Measurements from ENCODE around the gene CLIC5.

Gene CLIC5

DNA sequence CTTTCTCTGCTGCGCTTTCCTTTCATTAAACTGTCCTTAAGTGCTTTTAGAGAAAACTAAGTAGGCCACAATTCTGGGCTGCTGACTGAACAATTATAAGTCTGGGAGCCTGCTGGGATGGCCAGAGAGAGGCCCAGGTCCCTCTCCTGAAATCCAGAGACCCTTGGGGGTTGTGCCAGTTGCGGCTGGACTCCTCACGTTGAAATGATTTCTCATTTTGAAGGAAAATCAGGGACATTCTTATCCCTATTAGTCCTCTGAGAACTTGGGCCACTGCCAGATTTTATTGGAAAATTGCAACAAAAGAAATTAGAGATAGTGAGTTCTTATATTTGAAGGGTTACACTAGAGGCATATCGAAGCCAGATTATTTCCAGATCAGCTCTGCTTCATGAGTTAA, 145.1 kb downstream of the CLIC5 start:
- H3K36me3 ChIP-seq (ENCODE audit: insufficient read depth, low read length): no peaks in the 10 kb centered on the region
- no peak overlapping the region for H3K4me2 ChIP-seq (ENCODE audit: low read depth, low read length, poor library complexity, severe bottlenecking)
- H3K9me3 ChIP-seq (ENCODE audit: insufficient read depth, low read depth, low read length): no peaks in the 10 kb centered on the region
- H3K27me3 ChIP-seq (ENCODE audit: insufficient read depth, low read length, poor library complexity, severe bottlenecking): no peaks in the 10 kb centered on the region
- no peaks in the 10 kb centered on the region for H3K79me2 ChIP-seq (ENCODE audit: insufficient read depth, low read length)
- H3K9ac ChIP-seq (ENCODE audit: low read depth, low read length, poor library complexity, severe bottlenecking): no peak overlapping the region
- TF ChIP-seq, protein P1, sequence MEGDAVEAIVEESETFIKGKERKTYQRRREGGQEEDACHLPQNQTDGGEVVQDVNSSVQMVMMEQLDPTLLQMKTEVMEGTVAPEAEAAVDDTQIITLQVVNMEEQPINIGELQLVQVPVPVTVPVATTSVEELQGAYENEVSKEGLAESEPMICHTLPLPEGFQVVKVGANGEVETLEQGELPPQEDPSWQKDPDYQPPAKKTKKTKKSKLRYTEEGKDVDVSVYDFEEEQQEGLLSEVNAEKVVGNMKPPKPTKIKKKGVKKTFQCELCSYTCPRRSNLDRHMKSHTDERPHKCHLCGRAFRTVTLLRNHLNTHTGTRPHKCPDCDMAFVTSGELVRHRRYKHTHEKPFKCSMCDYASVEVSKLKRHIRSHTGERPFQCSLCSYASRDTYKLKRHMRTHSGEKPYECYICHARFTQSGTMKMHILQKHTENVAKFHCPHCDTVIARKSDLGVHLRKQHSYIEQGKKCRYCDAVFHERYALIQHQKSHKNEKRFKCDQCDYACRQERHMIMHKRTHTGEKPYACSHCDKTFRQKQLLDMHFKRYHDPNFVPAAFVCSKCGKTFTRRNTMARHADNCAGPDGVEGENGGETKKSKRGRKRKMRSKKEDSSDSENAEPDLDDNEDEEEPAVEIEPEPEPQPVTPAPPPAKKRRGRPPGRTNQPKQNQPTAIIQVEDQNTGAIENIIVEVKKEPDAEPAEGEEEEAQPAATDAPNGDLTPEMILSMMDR (conservative IDR thresholded peaks at IDR 0.05; ENCODE audit: low read length): no peak
- TF ChIP-seq EZH2phosphoT487 (IDR thresholded peaks at IDR 0.05; ENCODE audit: borderline replicate concordance): no peak
- H2AFZ ChIP-seq (ENCODE audit: low read length): no peak overlapping the region
- no peaks in the 10 kb centered on the region for H3K4me1 ChIP-seq (ENCODE audit: insufficient read depth, low read length, poor library complexity, severe bottlenecking)
- H3K4me3 ChIP-seq (ENCODE audit: low read length, poor library complexity, severe bottlenecking): no peak overlapping the region
- H3K9me2 ChIP-seq (replicated peaks; ENCODE audit: low read depth, low read length): no peaks in the 10 kb centered on the region
- H4K20me1 ChIP-seq (ENCODE audit: insufficient read depth, low read length, poor library complexity, severe bottlenecking): no peaks in the 10 kb centered on the region
- H3F3A ChIP-seq (ENCODE audit: low read depth): no peaks in the 10 kb centered on the region

DNA sequence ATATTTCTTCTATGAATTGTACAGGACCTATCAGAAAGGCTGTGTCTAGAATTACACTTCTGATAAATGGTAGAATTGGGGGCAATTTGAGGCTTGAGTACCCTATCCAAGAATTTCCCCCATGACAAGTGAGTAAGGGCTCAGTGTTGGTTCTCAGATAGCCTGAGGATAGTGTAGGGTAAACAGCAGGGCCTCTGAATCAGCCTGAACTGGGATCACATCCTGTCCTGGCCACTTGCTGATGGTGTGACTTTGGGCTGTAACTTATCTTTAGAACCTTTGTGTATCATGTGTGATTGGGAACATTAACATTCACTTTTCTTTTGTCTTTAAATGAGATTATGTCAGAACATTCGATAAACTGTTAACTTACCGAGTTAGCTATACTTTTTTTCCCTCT, 151.0 kb downstream of the CLIC5 start:
- no peaks in the 10 kb centered on the region for H3K27me3 ChIP-seq (ENCODE audit: insufficient read depth, low read length, poor library complexity, severe bottlenecking)

DNA sequence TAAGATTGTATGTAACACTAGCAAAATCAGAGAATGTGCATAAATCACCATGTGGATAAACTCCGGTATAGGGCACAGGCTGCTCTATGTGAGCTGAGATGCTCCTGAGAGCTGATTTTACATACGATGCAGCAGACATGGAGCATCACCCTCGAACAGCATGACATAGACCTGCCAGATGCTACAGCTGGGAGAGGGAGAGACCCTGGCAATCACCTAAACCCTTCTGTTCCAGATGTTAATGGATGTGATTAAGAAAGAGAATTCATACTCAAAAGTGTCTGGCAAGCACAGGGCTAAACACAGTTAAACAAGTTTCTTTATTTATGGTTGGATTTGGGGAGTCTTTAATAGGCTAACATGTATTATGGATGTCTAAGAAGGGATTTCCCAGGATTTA, 157.0 kb downstream of the CLIC5 start:
- no peak for TF ChIP-seq EZH2phosphoT487 (IDR thresholded peaks at IDR 0.05; ENCODE audit: borderline replicate concordance)
- TF ChIP-seq, protein P1 (conservative IDR thresholded peaks at IDR 0.05; ENCODE audit: low read length): no peak

More for the DNA sequence above, 151.0 kb downstream of the CLIC5 start:
- H3K79me2 ChIP-seq (ENCODE audit: insufficient read depth, low read length): no peaks in the 10 kb centered on the region
- no peak overlapping the region for H3K4me3 ChIP-seq (ENCODE audit: low read length, poor library complexity, severe bottlenecking)
- no peak overlapping the region for H2AFZ ChIP-seq (ENCODE audit: low read length)
- H3K9me3 ChIP-seq (ENCODE audit: insufficient read depth, low read depth, low read length): no peaks in the 10 kb centered on the region
- H3K9me2 ChIP-seq (replicated peaks; ENCODE audit: low read depth, low read length): no peaks in the 10 kb centered on the region
- no peaks in the 10 kb centered on the region for H4K20me1 ChIP-seq (ENCODE audit: insufficient read depth, low read length, poor library complexity, severe bottlenecking)
- H3K4me2 ChIP-seq (ENCODE audit: low read depth, low read length, poor library complexity, severe bottlenecking): no peak overlapping the region
- H3K4me1 ChIP-seq (ENCODE audit: insufficient read depth, low read length, poor library complexity, severe bottlenecking): no peaks in the 10 kb centered on the region
- TF ChIP-seq, protein P1 (conservative IDR thresholded peaks at IDR 0.05; ENCODE audit: low read length): no peak
- TF ChIP-seq EZH2phosphoT487 (IDR thresholded peaks at IDR 0.05; ENCODE audit: borderline replicate concordance): no peak
- H3K36me3 ChIP-seq (ENCODE audit: insufficient read depth, low read length): no peaks in the 10 kb centered on the region
- H3K9ac ChIP-seq (ENCODE audit: low read depth, low read length, poor library complexity, severe bottlenecking): no peak overlapping the region
- no peaks in the 10 kb centered on the region for H3F3A ChIP-seq (ENCODE audit: low read depth)

More for the DNA sequence above, 157.0 kb downstream of the CLIC5 start:
- H3K36me3 ChIP-seq (ENCODE audit: insufficient read depth, low read length): no peaks in the 10 kb centered on the region
- H3K9ac ChIP-seq (ENCODE audit: low read depth, low read length, poor library complexity, severe bottlenecking): no peak overlapping the region
- peaks cover 5% of the 10 kb centered on the region for H3K4me1 ChIP-seq (ENCODE audit: insufficient read depth, low read length, poor library complexity, severe bottlenecking)
- H3F3A ChIP-seq (ENCODE audit: low read depth): no peaks in the 10 kb centered on the region
- H3K9me2 ChIP-seq (replicated peaks; ENCODE audit: low read depth, low read length): no peaks in the 10 kb centered on the region
- no peaks in the 10 kb centered on the region for H3K27me3 ChIP-seq (ENCODE audit: insufficient read depth, low read length, poor library complexity, severe bottlenecking)
- H2AFZ ChIP-seq (ENCODE audit: low read length): no peak overlapping the region
- H3K4me3 ChIP-seq (ENCODE audit: low read length, poor library complexity, severe bottlenecking): no peak overlapping the region
- H3K9me3 ChIP-seq (ENCODE audit: insufficient read depth, low read depth, low read length): no peaks in the 10 kb centered on the region
- H4K20me1 ChIP-seq (ENCODE audit: insufficient read depth, low read length, poor library complexity, severe bottlenecking): no peaks in the 10 kb centered on the region
- H3K4me2 ChIP-seq (ENCODE audit: low read depth, low read length, poor library complexity, severe bottlenecking): no peak overlapping the region
- H3K79me2 ChIP-seq (ENCODE audit: insufficient read depth, low read length): no peaks in the 10 kb centered on the region
